ENCODE measurements around the gene YY2. TPM values are rescaled to one million over a fixed set of nuclear protein-coding genes. Genes with fewer than 3 reads are reported as not detected.
"Not testable (repeated sequence)": the region's sequence is repeated elsewhere in the genome, so short reads cannot be mapped to it uniquely, and the experiment has no call there.

YY2 gene
- total RNA-seq, 1 donor from 2014 or later: 0.98 TPM

GRCh38 chrX:21873063-21873775 is 17.4 kb downstream of the YY2 start:
- intact Hi-C loops (cut with DNase I): no loop called here
- Histone ChIP-seq H3K4me3 (no peak overlapping the region), H3K9me3 (no peaks in the 10 kb centered on the region), H3K27me3 (no peaks in the 10 kb centered on the region), H3K4me1 (no peaks in the 10 kb centered on the region), H3K27ac (no peak overlapping the region), H3K36me3 (no peaks in the 10 kb centered on the region)
- DNase-seq (ENCODE audit: extremely low spot score in 2 of 2): no peak
- no peak for TF ChIP-seq POLR2A (IDR thresholded peaks at IDR 0.05)
- no peak for TF ChIP-seq CTCF (IDR thresholded peaks at IDR 0.05)
- TF ChIP-seq POLR2AphosphoS5 (IDR thresholded peaks at IDR 0.05; ENCODE audit: insufficient read depth in 1 of 2, low read depth in 1 of 2): no peak

- intact Hi-C loops (cut with DNase I); H3K27ac ChIP-seq; H3K36me3 ChIP-seq; H3K9me3 ChIP-seq; H3K4me3 ChIP-seq; H3K27me3 ChIP-seq; DNase-seq (ENCODE audit: extremely low spot score in 2 of 2); H3K4me1 ChIP-seq: not testable (repeated sequence)
Measured at GRCh38 chrX:21874182-21874581, 18.4 kb downstream of the YY2 start.

- TF ChIP-seq POLR2AphosphoS5 (IDR thresholded peaks at IDR 0.05; ENCODE audit: insufficient read depth in 1 of 2, low read depth in 1 of 2) (no peak), CTCF (IDR thresholded peaks at IDR 0.05) (no peak), POLR2A (IDR thresholded peaks at IDR 0.05) (no peak)
- DNase-seq (ENCODE audit: extremely low spot score in 2 of 2): no peak
- Histone ChIP-seq H3K27me3 (no peaks in the 10 kb centered on the region), H3K4me3 (no peak overlapping the region), H3K27ac (no peak overlapping the region), H3K9me3 (no peaks in the 10 kb centered on the region), H3K36me3 (no peaks in the 10 kb centered on the region), H3K4me1 (no peaks in the 10 kb centered on the region)
- intact Hi-C loops (cut with DNase I): no loop called here
Measured at GRCh38 chrX:21875013-21875412, 19.2 kb downstream of the YY2 start.

GRCh38 chrX:21881881-21882574 is 26.2 kb downstream of the YY2 start:
- Histone ChIP-seq H3K9me3 (no peaks in the 10 kb centered on the region), H3K4me1 (no peaks in the 10 kb centered on the region), H3K27ac (no peak overlapping the region), H3K4me3 (no peak overlapping the region), H3K36me3 (no peaks in the 10 kb centered on the region), H3K27me3 (no peaks in the 10 kb centered on the region)
- DNase-seq (ENCODE audit: extremely low spot score in 2 of 2): no peak
- TF ChIP-seq CTCF (IDR thresholded peaks at IDR 0.05): no peak
- no peak for TF ChIP-seq POLR2AphosphoS5 (IDR thresholded peaks at IDR 0.05; ENCODE audit: insufficient read depth in 1 of 2, low read depth in 1 of 2)
- TF ChIP-seq POLR2A (IDR thresholded peaks at IDR 0.05): no peak
- intact Hi-C loops (cut with DNase I): no loop called here

- no peaks in the 10 kb centered on the region for H3K4me1 ChIP-seq
- H3K36me3 ChIP-seq: no peaks in the 10 kb centered on the region
- intact Hi-C loops (cut with DNase I): no loop called here
- no peak overlapping the region for H3K4me3 ChIP-seq
- TF ChIP-seq POLR2A (IDR thresholded peaks at IDR 0.05) (no peak), CTCF (IDR thresholded peaks at IDR 0.05) (no peak), POLR2AphosphoS5 (IDR thresholded peaks at IDR 0.05; ENCODE audit: insufficient read depth in 1 of 2, low read depth in 1 of 2) (no peak)
- H3K27me3 ChIP-seq: no peaks in the 10 kb centered on the region
- no peak overlapping the region for H3K27ac ChIP-seq
- H3K9me3 ChIP-seq: no peaks in the 10 kb centered on the region
- no peak for DNase-seq (ENCODE audit: extremely low spot score in 2 of 2)
Measured at GRCh38 chrX:21883258-21883657, 27.5 kb downstream of the YY2 start.
